ENCODE measurements around the gene CEMIP. TPM values are rescaled to one million over a fixed set of nuclear protein-coding genes. Genes with fewer than 3 reads are reported as not detected.
"Not testable (repeated sequence)": the region's sequence is repeated elsewhere in the genome, so short reads cannot be mapped to it uniquely, and the experiment has no call there.

Gene CEMIP
- total RNA-seq, 1 experiment from 2014 or later = 0.61 TPM

- H3K4me3 ChIP-seq = no peak overlapping the region
- no peaks in the 10 kb centered on the region for H3K79me2 ChIP-seq (ENCODE audit: low read depth)
- TF ChIP-seq, protein P1, sequence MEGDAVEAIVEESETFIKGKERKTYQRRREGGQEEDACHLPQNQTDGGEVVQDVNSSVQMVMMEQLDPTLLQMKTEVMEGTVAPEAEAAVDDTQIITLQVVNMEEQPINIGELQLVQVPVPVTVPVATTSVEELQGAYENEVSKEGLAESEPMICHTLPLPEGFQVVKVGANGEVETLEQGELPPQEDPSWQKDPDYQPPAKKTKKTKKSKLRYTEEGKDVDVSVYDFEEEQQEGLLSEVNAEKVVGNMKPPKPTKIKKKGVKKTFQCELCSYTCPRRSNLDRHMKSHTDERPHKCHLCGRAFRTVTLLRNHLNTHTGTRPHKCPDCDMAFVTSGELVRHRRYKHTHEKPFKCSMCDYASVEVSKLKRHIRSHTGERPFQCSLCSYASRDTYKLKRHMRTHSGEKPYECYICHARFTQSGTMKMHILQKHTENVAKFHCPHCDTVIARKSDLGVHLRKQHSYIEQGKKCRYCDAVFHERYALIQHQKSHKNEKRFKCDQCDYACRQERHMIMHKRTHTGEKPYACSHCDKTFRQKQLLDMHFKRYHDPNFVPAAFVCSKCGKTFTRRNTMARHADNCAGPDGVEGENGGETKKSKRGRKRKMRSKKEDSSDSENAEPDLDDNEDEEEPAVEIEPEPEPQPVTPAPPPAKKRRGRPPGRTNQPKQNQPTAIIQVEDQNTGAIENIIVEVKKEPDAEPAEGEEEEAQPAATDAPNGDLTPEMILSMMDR (conservative IDR thresholded peaks at IDR 0.05) = no peak
- TF ChIP-seq EZH2 (IDR thresholded peaks at IDR 0.05; ENCODE audit: low read depth) = no peak
- H3K27me3 ChIP-seq (ENCODE audit: insufficient read depth, low read depth) = no peaks in the 10 kb centered on the region
- intact Hi-C loops (cut with micrococcal nuclease; ENCODE audit: unreplicated experiment) = no loop called here
- ChIA-PET CTCF (no interaction called here), POLR2A (ENCODE audit: unreplicated experiment) (no interaction called here)
- no peaks in the 10 kb centered on the region for H3K9me2 ChIP-seq (ENCODE audit: insufficient read depth)
- no peak overlapping the region for H2AFZ ChIP-seq
- peak overlapping the region; percentile 82 for H3K27ac ChIP-seq
- BruUV-seq (replicated peaks) = no TSS peak
- no peaks in the 10 kb centered on the region for H3K9me3 ChIP-seq (ENCODE audit: insufficient read depth, low read depth)
- H3F3A ChIP-seq (ENCODE audit: insufficient read depth, low read depth) = peaks cover 35% of the 10 kb centered on the region
- no peaks in the 10 kb centered on the region for H4K20me1 ChIP-seq (ENCODE audit: insufficient read depth)
- peak overlapping the region; percentile 59 for H3K4me2 ChIP-seq
- peaks cover 6% of the 10 kb centered on the region for H3K36me3 ChIP-seq (ENCODE audit: low read depth)
- H3K4me1 ChIP-seq (replicated peaks; ENCODE audit: insufficient read depth) = peaks cover 49% of the 10 kb centered on the region
- no peak for DNase-seq
Measured at GRCh38 chr15:80953001-80953952, 174.1 kb downstream of the CEMIP start.

DNA sequence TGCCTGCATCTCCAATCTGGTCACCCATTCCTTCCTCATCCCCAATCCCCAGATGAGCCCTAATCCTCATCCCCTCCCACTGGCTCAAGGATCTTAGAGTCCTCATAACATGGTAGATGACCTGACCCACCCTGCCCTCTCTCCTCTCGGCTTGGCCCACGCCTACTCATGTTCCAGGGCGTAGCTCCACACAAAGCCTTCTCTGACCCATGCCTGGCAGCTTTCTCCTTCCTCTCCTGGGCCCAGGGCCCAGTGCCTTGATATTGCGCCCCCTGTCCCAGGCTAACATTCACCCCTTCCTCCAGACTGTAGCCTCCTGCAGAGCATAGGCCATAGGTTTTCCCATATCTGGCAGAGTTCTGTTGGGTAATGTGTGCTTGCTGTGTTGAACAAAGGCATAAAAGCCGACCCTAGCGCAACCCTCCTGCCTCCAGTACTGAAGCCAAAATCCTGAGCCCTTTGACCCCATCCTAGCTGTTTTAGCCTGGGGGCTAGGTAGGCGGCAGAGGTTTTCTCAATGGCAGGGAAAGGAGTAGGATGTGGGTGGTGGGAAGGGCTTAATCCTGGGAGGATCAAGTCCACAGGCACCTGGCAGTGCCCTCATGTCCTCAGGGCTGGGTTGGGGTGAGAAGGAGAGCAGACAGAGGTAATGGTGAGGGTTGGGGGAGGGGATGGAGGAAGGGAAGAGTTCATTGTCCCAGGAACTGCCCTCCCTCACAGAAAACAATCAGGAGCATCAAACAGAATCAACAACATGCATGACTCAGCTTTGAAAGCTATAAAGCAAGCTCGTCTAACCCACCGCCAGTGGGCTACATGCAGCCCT lies 175.0 kb downstream of the CEMIP start:
- H3K27me3 ChIP-seq (ENCODE audit: insufficient read depth, low read depth) = no peaks in the 10 kb centered on the region
- no peaks in the 10 kb centered on the region for H3K9me2 ChIP-seq (ENCODE audit: insufficient read depth)
- no peak overlapping the region for H2AFZ ChIP-seq
- H3K4me3 ChIP-seq = no peak overlapping the region
- no peaks in the 10 kb centered on the region for H4K20me1 ChIP-seq (ENCODE audit: insufficient read depth)
- ChIA-PET POLR2A (ENCODE audit: unreplicated experiment) (no interaction called here), CTCF (interaction anchor here (0.7 kb wide), 1 partner anchor 160 kb away, joined by 3 read pairs; no protein-coding TSS in a partner anchor)
- H3F3A ChIP-seq (ENCODE audit: insufficient read depth, low read depth) = peaks cover 35% of the 10 kb centered on the region
- peak; percentile 66 to 77 for DNase-seq
- H3K79me2 ChIP-seq (ENCODE audit: low read depth) = no peaks in the 10 kb centered on the region
- no peaks in the 10 kb centered on the region for H3K9me3 ChIP-seq (ENCODE audit: insufficient read depth, low read depth)
- intact Hi-C loops (cut with micrococcal nuclease; ENCODE audit: unreplicated experiment) = no loop called here
- H3K4me1 ChIP-seq (replicated peaks; ENCODE audit: insufficient read depth) = peaks cover 49% of the 10 kb centered on the region
- BruUV-seq (replicated peaks) = no TSS peak
- peak overlapping the region; percentile 59 for H3K4me2 ChIP-seq
- H3K36me3 ChIP-seq (ENCODE audit: low read depth) = peaks cover 4% of the 10 kb centered on the region; the same call in 1 of the 2 replicates
- peak overlapping the region; percentile 82 for H3K27ac ChIP-seq
- TF ChIP-seq EZH2 (IDR thresholded peaks at IDR 0.05; ENCODE audit: low read depth) = no peak
- TF ChIP-seq, protein P1 (conservative IDR thresholded peaks at IDR 0.05) = no peak

GRCh38 chr15:80955571-80956452 lies 176.6 kb downstream of the CEMIP start:
- H3K27me3 ChIP-seq (ENCODE audit: insufficient read depth, low read depth); H3K79me2 ChIP-seq (ENCODE audit: low read depth); CTCF ChIA-PET; H4K20me1 ChIP-seq (ENCODE audit: insufficient read depth); H3K4me3 ChIP-seq; BruUV-seq (replicated peaks); H2AFZ ChIP-seq; H3K36me3 ChIP-seq (ENCODE audit: low read depth); H3K9me3 ChIP-seq (ENCODE audit: insufficient read depth, low read depth); H3K9me2 ChIP-seq (ENCODE audit: insufficient read depth): not testable (repeated sequence)
- peak; percentile 81 to 95 for DNase-seq
- H3K4me1 ChIP-seq (replicated peaks; ENCODE audit: insufficient read depth) = peaks cover 49% of the 10 kb centered on the region
- peak overlapping the region; percentile 82 for H3K27ac ChIP-seq
- POLR2A ChIA-PET (ENCODE audit: unreplicated experiment) = interaction anchor here (0.7 kb wide), 1 partner anchor 111 kb away, joined by 3 read pairs; no protein-coding TSS in a partner anchor
- peak overlapping the region; percentile 59 for H3K4me2 ChIP-seq
- H3F3A ChIP-seq (ENCODE audit: insufficient read depth, low read depth) = peaks cover 35% of the 10 kb centered on the region
- intact Hi-C loops (cut with micrococcal nuclease; ENCODE audit: unreplicated experiment) = loop anchor here (1.0 kb wide), 2 partner anchors 11 to 277 kb away; no protein-coding TSS in a partner anchor
